Esophagus muscularis mucosa (tissue), 4 donors: Measurements from ENCODE around the gene AKAP13. TPM values are rescaled to one million over a fixed set of nuclear protein-coding genes. Genes with fewer than 3 reads are reported as not detected.

Source experiments
- DNase-seq: peaks from one replicate; pipeline ENCODE4 v3.0.0-alpha.2; 2017; ENCODE audit errors: extremely low spot score
- H3K27ac ChIP-seq, 4 donors: fragments of 200-600 bp; sonication (generic); replicated peaks in 1 of 4; 1 replicate in 3 of 4; 2 replicates in 1 of 4; pipeline ENCODE4 v1.5.1; 2016 to 2019; ENCODE audit warnings: mild to moderate bottlenecking in 1 of 4
- H3K27me3 ChIP-seq, 4 donors: fragments of 200-600 bp; sonication (generic); one replicate each; pipeline versions ENCODE4 v1.5.1 to v1.6.0; 2016 to 2019
- H3K36me3 ChIP-seq, 4 donors: fragments of 200-600 bp; sonication (generic); one replicate each; pipeline ENCODE4 v1.5.1; 2016 to 2019
- H3K4me1 ChIP-seq, 4 donors: fragments of 200-600 bp; sonication (generic); one replicate each; pipeline ENCODE4 v1.5.1; 2016 to 2019
- H3K4me3 ChIP-seq, 4 donors: fragments of 200-600 bp; sonication (generic); 1 replicate in 2 of 4; 2 replicates in 2 of 4; pipeline ENCODE4 v1.5.1; 2016 to 2019; ENCODE audit warnings: mild to moderate bottlenecking in 4 of 4, moderate library complexity in 1 of 4
- H3K9me3 ChIP-seq, 4 donors: fragments of 200-600 bp; sonication (generic); 1 replicate in 3 of 4; 2 replicates in 1 of 4; pipeline ENCODE4 v1.5.1; 2016 to 2019
- EP300 ChIP-seq: sonication (generic); formaldehyde crosslinking; IDR thresholded peaks from one replicate; pipeline ENCODE4 v1.6.1; 2017; ENCODE audit warnings: antibody characterized with exemption
- POLR2A ChIP-seq: fragments of 450-650 bp; IDR thresholded peaks from one replicate; pipeline ENCODE4 v1.6.1; 2017; ENCODE audit warnings: antibody characterized with exemption, moderate library complexity, mild to moderate bottlenecking, low read depth
- POLR2AphosphoS5 ChIP-seq, 2 donors: sonication (generic); formaldehyde crosslinking; IDR thresholded peaks; one replicate each; pipeline ENCODE4 v1.6.1; 2017; ENCODE audit warnings: antibody characterized with exemption in 2 of 2
- WGBS: methylation state at CpG from one replicate; pipeline ENCODE4 v1.1.5; 2018; 5-methylcytosine and 5-hydroxymethylcytosine counted together
- intact Hi-C: fragments of 100-400 bp; cut with DNase I; formaldehyde crosslinking; loops from one replicate; pipeline ENCODE4 v1.15.1; 2023
- total RNA-seq, 4 donors: library from RNA; depleted of rRNA; stranded (reverse); fragments of >200 nt; gene quantifications; one replicate each; pipeline versions ENCODE4 v1.1.0 to v1.2.1, GENCODE V29; 2016
- TF ChIP-seq, protein P1 (sequence below), 3 experiments: fragments of 200-600 bp in 2 of 3; fragments of 450-650 bp in 1 of 3; sonication (generic) in 2 of 3; IDR thresholded peaks; one replicate each; pipeline ENCODE4 v1.5.1; 2017 to 2019; ENCODE audit warnings: antibody characterized with exemption in 3 of 3, mild to moderate bottlenecking in 2 of 3, moderate library complexity in 1 of 3

The AKAP13 gene
- total RNA-seq, 4 donors from 2014 or later: 232 to 323 (median 284) TPM

DNA sequence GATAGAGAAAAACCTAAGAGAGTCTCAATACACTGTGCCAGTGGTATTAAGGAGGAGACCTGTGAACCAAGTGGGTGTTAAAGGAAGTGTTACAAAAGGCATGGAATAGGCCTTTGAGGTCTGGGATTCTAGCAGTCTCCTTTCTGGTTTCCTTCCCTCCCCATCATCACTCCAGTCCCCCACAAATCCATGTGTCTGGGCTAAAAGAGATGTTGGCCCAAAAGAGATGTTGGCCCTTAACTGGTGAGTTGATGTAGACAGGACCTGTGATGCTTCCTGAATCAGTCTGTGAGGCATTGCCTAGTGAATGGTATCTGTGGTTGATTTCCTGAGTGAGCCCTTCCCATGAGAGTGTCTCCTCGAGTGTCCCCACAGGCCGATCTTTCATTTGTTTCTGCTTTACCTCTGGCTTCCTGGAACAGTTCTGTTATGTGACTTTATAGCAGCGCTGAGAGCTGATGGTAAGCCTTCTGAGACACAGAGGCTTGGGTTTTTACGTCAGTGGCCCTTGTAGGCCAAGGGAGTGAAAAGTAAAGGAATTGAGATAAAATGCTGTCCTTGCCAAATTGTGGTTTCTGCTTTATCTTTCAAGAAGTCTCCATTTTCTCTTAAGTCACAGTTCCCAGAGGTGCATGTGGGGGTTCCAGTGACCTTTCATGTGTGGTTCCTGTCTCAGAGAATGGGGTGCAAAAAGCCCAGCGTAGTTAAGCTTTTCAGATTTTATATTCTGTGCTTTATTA is 326.5 kb downstream of the AKAP13 start:
- Histone ChIP-seq H3K27ac (peak overlapping the region; percentile 78 to 80 (median 79)), H3K36me3 (peaks cover 10 to 41% (median 26%) of the 10 kb centered on the region in 4 donors), H3K4me3 (peak overlapping the region; percentile 19 to 38 (median 36)), H3K9me3 (no peaks in the 10 kb centered on the region), H3K27me3 (no peaks in the 10 kb centered on the region), H3K4me1 (peaks cover 69 to 87% (median 84%) of the 10 kb centered on the region in 4 donors)
- TF ChIP-seq, protein P1, sequence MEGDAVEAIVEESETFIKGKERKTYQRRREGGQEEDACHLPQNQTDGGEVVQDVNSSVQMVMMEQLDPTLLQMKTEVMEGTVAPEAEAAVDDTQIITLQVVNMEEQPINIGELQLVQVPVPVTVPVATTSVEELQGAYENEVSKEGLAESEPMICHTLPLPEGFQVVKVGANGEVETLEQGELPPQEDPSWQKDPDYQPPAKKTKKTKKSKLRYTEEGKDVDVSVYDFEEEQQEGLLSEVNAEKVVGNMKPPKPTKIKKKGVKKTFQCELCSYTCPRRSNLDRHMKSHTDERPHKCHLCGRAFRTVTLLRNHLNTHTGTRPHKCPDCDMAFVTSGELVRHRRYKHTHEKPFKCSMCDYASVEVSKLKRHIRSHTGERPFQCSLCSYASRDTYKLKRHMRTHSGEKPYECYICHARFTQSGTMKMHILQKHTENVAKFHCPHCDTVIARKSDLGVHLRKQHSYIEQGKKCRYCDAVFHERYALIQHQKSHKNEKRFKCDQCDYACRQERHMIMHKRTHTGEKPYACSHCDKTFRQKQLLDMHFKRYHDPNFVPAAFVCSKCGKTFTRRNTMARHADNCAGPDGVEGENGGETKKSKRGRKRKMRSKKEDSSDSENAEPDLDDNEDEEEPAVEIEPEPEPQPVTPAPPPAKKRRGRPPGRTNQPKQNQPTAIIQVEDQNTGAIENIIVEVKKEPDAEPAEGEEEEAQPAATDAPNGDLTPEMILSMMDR (IDR thresholded peaks at IDR 0.05): no peak
- no peak for TF ChIP-seq POLR2A
- peak; percentile 8 to 34 for TF ChIP-seq POLR2AphosphoS5 (IDR thresholded peaks at IDR 0.05)
- 25% methylated on average over 4 of the region's 5 CpGs for WGBS
- intact Hi-C loops: no loop called here
- no peak for DNase-seq

DNA sequence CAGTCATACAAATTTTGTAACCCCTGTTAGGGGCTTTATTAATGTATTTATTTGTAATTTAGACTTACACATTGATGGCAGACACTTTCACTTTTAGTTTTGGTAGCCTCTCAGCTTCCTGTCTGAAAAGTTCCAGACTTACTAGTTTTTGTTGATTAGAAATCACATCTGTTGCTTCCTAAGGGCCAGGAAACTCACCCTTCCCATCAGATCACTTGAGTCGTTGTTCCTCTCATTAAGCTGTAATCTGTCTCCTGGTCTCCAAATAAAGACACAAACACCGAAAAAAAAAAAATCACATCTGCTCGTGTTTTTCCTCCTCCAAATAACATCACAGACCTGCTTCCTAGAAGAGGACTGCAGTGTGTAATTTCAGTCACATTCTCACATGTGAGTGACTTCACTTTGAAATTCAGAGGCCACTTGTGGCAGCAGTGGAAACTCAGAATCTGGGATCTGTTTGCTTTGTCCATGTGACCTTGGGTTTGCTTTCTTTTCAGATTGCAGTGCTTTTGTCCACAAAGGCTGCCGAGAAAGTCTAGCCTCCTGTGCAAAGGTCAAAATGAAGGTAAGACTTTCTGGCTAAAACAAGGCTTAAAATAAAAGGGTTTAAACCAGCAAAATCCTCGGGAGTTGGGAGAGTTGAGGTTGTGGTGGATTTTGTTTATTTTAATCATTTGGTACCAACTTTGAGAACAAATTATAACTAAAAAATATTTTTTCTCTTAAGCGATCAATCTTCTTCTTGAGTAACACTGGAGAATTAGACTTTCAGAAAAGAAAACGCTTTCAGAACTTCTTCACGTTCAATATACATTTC is 327.3 kb downstream of the AKAP13 start:
- Histone ChIP-seq H3K27ac (peak overlapping the region; percentile 78 to 80 (median 79)), H3K27me3 (no peaks in the 10 kb centered on the region), H3K4me3 (peak overlapping the region; percentile 19 to 38 (median 36)), H3K4me1 (peaks cover 61 to 80% (median 77%) of the 10 kb centered on the region in 4 donors), H3K9me3 (no peaks in the 10 kb centered on the region), H3K36me3 (peaks cover 10 to 48% (median 31%) of the 10 kb centered on the region in 4 donors)
- intact Hi-C loops: no loop called here
- no peak for DNase-seq
- TF ChIP-seq EP300 (no peak), POLR2AphosphoS5 (IDR thresholded peaks at IDR 0.05) (peak; percentile 9 to 27), POLR2A (no peak)
- TF ChIP-seq, protein P1 (IDR thresholded peaks at IDR 0.05): no peak
- 39% methylated on average over 8 of the region's 8 CpGs for WGBS

DNA sequence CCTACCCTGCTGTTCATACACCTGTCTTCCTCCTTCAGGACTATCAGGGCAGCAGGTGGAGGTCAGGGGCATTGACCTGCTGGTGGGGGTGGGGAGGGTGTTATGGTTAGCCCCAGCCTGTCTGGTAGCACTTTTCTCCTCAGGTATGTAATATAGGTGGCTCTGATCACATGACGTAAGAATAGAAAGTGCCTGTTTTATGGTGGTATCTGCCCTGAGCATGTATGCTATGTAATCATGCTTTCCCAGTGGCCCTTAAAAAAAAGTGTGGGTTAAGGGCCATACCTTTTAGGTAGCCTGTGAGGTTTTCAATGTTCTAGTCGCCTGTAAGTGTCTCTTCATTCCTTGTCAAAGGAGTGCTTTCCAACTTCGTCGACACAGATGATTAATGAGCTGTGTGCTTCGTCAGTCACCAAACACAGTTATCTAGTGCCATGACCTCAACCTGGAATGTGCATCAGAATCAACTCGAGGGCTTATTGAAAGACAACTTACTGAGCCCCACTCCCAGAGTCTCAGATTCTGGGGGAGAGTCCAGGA is 328.1 kb downstream of the AKAP13 start:
- 64% methylated on average over 6 of the region's 6 CpGs for WGBS
- H3K36me3 ChIP-seq: peaks cover 10 to 55% (median 34%) of the 10 kb centered on the region in 4 donors
- TF ChIP-seq POLR2AphosphoS5 (IDR thresholded peaks at IDR 0.05) (no peak), POLR2A (no peak), EP300 (no peak)
- TF ChIP-seq, protein P1 (IDR thresholded peaks at IDR 0.05): no peak
- peak overlapping the region in 1 of 4 donors; percentile 37 for H3K4me3 ChIP-seq
- peaks cover 55 to 72% (median 69%) of the 10 kb centered on the region in 4 donors for H3K4me1 ChIP-seq
- no peaks in the 10 kb centered on the region for H3K27me3 ChIP-seq
- H3K27ac ChIP-seq: peak overlapping the region; percentile 78 to 80 (median 79)
- intact Hi-C loops: no loop called here
- DNase-seq: no peak
- H3K9me3 ChIP-seq: no peaks in the 10 kb centered on the region

DNA sequence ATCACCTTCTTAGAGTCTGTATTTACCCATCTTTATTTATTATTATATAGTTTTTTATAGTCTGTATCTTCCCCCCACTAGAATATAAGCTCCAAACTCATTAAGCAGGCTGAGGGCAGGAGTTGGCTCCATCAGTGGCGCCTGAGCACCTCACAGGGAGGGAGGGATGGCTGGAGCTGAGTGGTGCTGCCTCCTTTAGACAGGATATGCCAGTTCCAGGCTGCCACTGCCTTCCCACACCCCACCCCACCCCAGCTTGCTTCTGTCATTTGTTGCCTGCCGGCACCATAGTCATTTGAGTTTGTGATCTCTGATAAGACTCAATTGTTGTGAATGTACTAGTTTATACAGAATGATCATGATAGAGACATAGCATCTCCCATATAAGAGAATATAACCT is 328.8 kb downstream of the AKAP13 start:
- Histone ChIP-seq H3K27me3 (no peaks in the 10 kb centered on the region), H3K9me3 (no peaks in the 10 kb centered on the region), H3K27ac (peak overlapping the region; percentile 78 to 80 (median 79)), H3K36me3 (peaks cover 10 to 63% (median 38%) of the 10 kb centered on the region in 4 donors), H3K4me1 (peaks cover 48 to 64% (median 62%) of the 10 kb centered on the region in 4 donors), H3K4me3 (no peak overlapping the region)
- DNase-seq: no peak
- TF ChIP-seq EP300 (no peak), POLR2AphosphoS5 (IDR thresholded peaks at IDR 0.05) (no peak), POLR2A (no peak)
- TF ChIP-seq, protein P1 (IDR thresholded peaks at IDR 0.05): no peak
- 94% methylated on average over 2 of the region's 2 CpGs for WGBS
- intact Hi-C loops: no loop called here
